Measurements from ENCODE around the gene PSG7.
"Not testable (repeated sequence)": the region's sequence is repeated elsewhere in the genome, so short reads cannot be mapped to it uniquely, and the experiment has no call there.

PSG7 gene

DNA sequence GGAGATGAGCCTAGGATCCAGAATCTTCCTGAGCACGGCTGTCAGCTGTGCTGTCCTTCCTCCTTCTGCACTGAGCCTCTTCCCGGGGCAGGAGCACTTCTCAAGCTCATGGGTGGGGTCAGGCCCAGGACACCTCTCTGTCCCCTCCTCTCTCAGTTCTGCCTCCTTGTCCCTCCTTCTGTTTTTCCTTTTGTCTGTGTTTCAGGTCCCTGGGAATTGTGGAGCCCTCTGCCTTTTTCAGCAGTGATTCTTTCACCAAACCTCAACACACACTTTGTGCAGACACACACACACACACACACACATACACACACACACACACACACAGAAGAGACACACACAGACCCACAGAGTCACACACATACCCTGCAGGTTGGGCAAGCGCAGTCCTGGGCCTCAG lies at the start of gene PSG7:
Gene PSG7 (minus strand): TSS at position 101 of the 400 bp plus-strand sequence. CDS start 131 bp downstream, outside the sequence.
- DNase-seq: not testable (repeated sequence)

DNA sequence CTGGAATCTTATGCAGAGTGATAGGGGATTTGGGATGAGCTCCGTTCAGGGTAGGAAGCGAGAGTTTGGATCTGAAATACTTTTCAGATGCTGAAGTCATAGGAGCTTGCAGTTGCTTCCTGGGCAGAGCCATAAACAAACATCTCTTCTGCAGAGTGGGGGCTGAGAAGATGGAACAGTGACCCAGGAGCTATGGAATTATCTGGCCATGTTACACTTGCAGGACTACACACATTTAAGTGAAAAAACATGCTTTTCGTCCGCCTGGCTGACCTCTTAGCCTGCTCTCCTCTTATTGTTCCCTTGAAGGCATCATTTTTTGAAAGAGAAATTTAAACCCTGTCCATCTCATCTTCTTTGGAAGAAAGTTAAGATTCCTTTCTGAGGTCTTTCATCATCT lies 48.6 kb upstream of the PSG7 start:
- DNase-seq: no peak

DNA sequence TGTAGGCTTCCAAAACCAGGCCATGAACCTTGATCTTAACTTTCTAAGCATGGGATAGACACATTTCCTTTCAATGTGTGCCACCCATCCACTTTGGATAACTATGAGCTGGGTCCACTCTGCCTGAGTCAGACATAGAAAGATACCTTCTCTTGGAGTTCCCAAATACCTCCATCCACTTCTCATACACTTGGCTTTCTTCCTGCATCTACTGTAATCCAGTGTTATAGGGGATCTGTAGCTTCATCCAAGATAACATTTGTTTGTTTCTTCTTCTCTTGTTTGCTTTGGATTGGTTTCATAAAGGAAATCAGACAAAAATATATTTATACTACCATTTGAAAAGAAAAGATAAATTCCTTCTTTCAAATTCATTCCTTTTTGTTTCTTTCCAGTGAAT lies 45.1 kb upstream of the PSG7 start:
- not testable (repeated sequence) for DNase-seq

DNA sequence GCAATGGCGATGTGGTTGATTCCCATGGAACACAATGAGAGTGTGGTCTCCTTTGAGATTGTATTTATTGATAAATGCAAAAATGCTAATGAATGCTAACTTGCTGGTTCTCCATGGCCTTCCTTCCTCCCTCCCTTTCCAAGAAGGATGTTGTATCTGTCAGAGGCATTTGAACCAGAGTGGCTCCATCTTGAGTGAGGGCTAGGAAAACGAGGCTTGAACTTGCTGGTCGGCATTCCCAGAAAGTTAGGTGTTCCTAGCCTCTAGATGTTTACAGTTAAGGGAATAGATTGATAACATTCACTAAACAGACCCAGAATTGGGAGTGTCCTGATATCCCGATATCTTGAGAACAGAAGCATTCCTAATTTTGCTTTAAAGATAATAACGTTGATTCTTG lies 34.4 kb upstream of the PSG7 start:
- DNase-seq: not testable (repeated sequence)

DNA sequence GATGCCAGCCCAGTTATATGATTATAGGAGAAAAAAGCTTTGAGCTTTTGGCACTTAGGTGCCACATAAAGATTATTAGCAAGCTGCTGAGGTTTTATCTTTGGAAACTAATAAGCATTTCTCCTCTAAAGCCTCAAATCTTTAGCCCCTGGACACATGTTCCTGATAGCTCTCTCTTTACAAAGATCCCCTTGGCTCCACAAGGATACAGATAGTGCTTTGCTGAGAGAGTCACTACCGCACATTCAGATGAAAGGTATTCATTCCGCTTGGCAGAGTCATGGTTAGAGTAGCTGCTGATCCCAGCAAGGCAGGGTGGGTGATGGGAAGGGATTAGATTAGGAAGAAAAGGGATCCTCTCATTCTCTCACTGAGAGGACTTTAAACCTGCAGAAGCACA lies 28.2 kb upstream of the PSG7 start:
- DNase-seq: no peak

DNA sequence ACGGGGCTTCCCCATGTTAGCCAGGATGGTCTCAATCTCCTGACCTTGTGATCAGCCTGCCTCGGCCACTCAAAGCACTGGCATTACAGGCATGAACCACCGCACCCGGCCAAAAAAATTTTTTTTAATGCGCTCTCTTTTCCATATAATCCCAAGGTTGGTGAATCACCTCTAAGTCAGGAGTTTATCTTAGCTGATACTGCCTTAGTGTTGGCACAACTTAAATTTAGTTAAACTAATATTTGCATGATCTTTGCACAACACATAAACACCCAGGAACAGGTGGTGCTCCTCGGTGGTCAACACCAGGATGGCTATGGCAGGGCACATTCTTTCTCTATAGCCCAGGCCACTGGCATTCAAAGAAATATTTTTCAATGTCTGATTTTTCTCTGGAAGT lies 24.1 kb upstream of the PSG7 start:
- DNase-seq: no peak

DNA sequence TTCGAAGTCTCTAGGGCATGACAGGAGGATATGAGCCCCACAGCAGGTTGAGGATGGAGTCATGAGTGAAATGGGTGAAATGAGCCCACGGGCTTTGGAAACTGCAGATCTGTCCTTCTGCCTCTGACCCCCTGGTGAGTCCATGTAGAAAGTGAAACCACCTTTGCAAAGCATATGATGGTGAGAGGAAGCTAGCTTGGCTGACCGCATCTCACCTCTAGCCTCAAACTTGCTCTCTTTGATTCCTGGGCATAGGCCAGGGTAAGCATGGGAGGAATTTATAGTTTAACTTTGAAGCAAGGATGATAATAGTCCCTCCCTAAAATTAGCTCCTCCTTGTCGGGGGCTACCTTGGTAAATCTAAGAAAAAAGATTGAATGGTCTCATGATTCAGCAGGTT lies 15.1 kb upstream of the PSG7 start:
- DNase-seq: not testable (repeated sequence)

DNA sequence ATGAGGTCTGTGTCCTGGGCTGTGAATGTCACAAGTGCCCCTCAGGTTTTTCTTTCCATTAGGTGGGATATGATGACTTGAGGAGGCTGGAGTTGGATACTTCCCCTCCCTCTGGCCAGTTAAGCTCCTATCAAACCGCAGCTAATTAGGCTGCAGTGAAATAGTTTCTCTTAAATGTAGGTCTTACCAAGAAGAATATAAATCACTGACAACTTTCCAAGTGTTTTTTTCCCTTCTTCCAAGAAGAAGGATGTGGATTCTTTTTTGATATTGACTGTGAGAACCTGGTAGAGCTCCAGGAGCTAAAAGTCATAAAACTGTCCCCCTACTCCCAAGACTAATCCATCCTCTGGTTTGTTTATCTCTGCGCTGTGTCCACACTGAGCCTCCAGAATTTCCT lies 14.5 kb upstream of the PSG7 start:
- DNase-seq: not testable (repeated sequence)

DNA sequence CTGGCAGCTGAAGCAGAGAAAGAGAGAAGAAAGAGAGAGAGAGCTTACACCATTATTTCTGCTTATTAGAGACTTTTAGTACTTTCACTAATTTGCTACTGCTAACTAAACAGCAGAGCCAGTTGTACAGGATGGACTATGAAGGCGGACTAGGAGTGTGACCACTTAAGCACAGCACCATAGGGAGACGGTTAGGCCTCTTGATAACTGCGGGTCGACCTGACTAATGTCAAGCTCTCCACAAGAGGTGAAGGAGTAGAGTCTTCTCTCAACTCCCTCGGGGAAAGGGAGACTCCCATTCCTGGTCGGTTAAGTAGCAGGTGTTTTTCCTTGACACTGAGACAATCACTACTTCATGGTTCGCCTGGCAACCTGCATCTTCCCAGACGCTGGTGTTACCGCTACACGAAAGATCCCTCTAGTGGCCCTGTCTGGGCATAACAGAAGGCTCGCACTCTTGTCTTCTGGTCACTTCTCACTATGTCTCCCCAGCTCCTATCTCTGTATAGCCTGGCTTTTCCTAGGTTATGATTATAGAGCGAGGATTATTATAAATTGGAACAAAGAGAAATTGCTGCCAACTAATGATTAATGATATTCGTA lies 5.3 kb upstream of the PSG7 start:
- peak in 1 of 2 donors; percentile 11 for DNase-seq

DNA sequence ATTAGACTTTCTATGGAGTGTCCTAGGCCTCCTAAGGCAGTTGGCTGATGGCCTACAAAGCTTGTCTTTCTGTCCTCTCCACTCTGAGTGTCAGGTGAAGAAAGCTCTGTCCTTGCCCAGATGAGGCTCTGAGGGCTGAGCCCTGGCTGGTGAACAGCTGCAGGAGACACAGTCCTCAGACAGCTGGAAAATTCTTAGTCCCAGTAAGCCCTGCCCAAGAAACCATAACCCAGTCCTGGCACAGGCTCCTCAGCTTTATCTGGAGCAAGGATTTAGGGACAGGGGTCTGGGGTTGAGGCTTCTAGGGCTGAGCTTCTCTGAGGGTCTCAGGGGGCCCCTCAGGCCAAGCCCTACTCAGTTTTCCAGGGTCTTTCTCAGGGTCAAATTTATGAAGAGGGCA lies 2.3 kb downstream of the PSG7 start:
- not testable (repeated sequence) for DNase-seq

DNA sequence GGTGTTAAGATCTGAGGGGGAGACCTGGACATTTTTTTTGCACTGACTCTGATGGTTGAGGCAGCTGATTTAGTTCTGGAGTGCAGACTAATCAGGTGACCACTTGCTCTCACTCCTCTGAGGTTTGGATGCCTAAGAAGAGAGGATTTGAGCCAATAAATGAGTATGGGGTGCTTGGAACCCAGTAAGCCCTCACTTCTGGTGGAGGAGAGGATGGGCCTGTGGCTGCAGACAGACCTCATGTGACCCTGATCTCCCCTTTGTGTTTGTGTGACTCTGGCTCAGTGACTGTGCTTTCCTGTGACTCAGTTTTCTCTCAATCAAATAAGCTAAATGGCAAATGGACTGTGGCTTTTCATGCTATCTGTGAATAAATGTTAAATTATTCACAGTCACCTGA lies 2.8 kb downstream of the PSG7 start:
- DNase-seq: not testable (repeated sequence)

DNA sequence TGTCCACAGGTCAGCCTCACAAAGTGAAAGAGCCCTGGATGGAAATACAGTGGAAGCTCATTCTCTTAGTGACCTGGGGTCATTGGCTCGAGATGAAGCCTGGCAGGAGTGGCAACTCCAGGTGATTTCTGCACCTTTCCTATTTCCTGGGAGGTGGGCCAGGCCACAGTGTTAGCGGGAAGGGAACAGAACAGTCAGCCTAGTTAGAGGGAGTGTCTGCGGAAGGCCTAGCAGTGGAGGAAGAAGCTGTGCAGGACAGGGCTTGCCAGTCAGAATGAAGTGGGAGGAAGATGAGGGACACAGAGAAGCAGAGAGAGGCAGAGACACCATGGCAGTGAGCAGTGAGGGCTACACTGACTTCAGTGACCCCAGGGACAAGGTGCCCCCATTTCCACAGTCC lies 3.6 kb downstream of the PSG7 start:
- not testable (repeated sequence) for DNase-seq

DNA sequence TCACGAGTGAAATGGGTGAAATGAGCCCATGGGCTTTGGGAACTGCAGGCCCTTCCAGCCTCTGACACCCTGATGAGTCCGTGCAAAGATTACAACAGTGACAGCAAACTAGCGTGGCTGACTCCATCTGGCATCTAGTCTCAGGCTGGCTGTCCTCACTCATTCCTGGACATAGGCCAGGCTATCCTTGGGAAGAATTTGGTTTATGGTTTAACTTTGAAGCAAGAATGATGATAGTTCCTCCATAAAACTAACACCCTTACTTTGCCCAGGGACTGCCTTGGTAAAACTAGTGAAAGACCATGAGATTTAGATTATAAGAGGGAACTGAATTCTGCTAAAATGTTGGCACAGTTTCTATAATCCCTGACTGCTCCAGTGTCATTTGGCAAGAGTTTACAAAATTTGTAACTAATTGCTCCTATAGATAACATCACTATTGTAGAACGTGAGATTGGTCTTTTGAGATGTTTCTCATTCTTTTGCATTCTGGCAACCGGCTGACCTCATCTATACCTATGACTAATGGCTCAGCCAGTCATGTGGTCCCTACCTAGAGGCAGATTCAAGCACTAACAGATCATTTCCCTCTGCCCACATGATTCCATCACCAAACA lies 4.4 kb downstream of the PSG7 start:
- not testable (repeated sequence) for DNase-seq

DNA sequence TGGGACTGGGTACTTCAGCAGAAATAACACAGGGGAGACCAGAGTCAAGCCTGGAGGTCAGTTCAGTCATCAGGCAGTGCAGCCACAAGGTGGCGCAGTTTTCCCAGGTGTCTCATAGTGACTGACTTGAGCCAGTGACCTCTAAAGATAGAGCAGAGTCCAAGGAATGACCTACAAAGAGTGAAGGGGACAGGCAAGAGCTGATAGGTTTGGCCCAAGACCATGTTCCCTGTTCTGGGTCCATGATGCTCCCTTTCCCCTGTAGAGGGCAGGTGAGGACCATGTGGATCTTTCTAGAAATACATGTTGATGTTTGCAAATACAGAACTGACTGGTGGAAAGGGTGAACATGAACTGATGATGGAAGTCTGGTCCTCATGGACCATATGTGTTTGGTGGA lies 6.8 kb downstream of the PSG7 start:
- peak; percentile 32 to 60 for DNase-seq

DNA sequence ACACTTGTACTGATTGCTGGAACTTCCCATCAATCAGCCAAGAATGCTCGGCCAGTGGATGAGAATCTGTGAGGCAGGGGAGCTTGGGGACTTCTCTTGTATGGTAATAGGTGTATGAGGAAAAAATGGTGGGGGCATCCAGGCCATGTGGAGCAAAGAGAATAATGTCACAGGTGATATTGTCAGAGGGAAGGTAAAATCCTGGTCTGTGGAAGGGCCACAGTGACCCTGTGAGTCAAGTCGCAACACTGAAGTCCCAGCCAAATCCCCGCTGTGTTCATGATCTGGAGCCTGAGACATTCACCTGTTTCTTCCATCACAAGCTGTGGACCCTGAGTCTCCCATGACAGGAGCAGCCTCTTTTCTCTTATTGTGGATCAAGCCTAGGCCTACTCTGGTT lies 8.1 kb downstream of the PSG7 start:
- DNase-seq: no peak

DNA sequence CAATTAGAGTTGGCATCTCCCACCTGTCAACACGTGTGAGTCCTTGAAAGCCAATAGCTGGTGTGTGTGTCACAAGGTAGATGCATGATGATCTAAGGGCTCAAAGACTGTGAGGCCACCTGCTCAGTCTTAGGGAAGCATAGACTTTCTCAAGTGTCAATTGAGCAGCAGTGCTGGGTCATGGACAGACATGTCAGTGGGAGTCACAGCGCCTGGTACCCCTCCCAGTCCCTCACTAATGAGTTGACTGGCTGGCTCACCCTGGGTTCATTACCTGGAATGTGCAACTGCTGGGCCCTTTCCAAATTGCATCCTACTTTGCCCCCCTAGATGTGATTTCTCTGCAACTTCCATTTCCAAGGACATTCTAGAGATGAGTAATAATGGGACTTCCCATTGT lies 10.2 kb downstream of the PSG7 start:
- no peak for DNase-seq

DNA sequence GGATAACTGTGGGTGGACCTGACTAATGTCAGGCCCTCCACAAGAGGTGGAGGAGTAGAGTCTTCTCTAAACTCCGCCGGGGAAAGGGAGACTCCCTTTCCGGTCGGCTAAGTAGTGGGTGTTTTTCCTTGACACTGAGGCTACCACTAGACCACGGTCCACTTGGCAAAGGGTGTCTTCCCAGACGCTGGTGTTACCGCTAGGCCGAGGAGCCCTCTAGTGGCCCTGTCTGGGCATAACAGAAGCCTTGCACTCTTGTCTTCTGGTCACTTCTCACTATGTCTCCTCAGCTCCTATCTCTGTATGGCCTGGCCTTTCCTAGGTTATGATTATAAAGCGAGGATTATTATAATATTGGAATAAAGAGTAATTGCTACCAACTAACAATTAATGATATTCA lies 13.9 kb downstream of the PSG7 start:
- DNase-seq: peak in 1 of 2 donors; percentile 53

DNA sequence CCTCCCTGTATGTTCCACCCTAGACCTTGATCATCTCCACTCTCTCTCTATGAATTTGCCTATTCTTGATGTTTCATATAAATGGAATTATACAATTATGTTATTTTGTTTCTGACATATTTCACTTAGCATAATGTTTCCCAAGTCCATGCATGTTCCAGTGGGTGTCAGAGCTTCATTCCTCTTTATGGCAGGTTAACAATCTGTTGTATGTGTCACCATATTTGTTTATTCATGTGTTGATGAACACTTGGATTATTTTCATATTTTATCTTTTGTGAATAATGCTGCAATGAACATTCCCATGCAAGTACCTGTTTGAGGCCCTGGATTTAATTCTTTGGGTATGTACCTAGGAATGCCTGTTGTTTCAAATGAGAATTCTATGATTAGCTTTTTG lies 16.0 kb downstream of the PSG7 start:
- not testable (repeated sequence) for DNase-seq

DNA sequence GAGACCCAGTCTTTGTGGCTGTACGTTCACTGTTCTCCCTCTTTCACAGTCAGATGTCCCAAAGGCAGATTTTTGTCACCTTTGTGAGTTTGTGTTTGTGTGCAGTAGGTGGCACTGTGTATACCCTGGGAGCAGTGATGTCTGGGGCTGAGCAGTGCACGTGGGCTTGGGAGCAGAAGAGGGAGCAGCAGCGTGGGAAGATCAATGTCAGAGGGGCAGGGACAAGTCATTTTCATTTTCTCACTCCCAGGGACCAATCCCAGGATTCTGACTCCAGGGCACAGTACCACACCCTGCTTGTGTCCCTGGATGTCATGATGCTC lies 17.3 kb downstream of the PSG7 start:
- no peak for DNase-seq

DNA sequence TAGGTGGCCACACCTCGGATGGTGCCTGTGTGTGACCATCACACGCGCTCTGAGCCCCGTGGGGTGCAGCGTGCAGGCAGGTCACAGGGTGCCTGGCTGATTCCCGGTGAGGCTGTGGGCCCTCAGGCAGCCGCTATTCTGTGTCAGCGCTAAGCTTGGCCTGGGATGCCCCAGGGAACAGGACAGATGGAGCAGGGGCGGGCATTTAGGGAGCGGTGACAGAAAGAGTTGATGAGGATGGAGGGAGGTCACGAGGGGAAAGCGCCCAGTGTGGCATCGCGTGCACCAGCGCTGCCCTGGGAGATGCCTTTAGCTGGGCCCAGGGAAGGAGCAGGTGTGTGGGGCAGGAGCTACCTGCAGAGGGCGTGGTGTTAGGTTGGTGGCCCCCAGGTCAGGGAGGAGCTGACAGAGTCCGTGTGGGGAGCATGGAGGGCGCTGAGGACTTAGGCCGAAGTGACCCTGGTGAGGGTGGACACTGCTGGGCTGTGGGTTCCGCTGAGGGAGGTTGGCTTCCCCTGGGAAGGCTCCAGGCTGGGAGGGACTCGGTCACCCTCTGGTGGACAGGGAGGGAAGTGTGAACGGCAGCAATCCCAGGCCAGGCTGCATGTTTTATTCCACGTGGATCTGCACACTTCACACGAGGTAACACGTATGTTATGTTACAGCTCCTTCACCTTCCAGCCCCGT lies 17.8 kb downstream of the PSG7 start:
- not testable (repeated sequence) for DNase-seq

DNA sequence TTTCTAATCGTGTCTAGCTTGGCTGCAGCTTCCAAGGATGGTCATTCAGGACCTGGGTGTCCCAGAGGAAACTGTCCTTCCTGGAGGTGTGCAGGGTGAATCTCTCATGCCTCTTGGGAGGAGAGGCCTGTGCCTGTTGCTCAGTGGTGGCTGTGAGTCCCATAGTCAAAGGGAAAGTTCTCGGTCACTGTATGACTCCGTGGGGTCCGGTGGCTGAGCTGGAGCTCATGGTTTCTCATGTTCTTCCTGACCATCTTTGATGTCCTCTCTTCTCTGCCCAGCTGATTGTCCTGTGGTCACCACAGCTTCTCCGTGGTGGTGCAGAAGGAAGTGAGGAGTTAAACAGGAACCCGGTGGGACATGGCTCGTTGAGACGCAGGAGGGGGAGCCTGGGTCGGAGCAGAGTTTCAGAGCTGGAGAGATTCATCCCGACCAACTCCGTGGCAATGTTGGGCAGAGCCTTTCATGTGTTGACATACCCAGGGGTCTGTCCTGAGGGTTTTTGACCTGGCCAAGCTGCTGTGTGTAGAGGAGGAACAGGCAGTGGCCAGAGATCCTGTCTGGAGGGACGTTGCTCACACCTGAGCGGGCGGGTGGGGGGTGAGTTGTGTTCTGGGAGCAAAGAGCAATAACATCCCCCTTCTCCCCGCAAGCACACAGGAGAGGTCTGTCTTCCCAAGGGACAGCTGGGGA lies 18.5 kb downstream of the PSG7 start:
- not testable (repeated sequence) for DNase-seq

DNA sequence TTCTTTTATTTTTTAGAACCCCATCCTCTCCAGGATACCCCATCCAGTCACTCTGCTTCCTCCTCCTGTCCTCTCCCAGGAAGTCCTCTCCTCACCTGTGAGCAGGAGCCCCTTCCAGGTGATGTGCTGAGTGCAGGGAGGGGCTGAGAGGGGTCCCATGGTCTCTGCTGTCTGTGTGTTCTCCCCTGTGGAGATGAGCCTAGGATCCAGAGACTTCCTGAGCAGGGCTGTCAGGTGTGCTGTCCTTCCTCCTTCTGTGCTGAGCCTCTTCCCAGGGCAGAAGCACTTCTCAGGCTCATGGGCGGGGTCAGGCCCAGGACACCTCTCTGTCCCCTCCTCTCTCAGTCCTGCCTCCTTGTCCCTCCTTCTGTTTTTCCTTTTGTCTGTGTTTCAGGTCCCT lies 19.4 kb downstream of the PSG7 start, which contains the start of gene PSG6:
Gene PSG6 (minus strand): TSS at position 261 of the 400 bp plus-strand sequence. CDS start 102 bp downstream, at position 159.
- not testable (repeated sequence) for DNase-seq

DNA sequence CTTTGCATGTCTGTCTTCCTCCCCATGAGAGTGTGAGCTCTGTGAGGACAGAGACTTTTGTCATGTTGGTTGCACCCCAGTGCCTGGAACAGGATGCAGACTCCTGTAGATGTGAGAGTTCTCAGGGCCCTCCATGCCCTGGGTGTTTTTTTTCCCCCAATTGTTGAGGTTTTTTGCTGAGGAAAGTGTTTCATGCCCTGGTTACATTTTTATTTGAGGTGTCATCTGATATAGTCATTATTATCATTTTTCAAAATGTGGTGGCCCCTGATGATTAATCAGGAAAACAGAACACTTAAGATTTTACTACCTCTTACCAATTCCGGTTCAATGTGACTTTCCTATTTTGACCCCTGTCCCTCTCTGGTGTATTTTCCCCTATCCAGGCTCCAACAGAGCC lies 20.1 kb downstream of the PSG7 start:
- DNase-seq: not testable (repeated sequence)

DNA sequence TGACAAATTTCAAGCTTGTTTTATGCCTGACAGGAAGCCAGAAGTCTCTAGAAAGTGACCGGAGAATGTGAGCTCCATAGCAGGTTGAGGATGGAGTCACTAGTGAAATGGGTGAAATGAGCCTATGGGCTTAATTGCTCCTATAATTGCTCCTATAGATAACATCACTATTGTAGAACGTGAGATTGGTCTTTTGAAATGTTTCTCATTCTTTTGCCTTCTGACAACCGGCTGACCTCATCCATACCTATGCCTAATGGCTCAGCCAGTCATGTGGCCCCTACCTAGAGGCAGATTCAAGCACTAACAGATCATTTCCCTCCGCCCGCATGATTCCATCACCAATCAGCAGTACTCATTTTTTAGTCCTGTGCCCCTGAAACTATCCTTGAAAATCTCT lies 23.5 kb downstream of the PSG7 start:
- not testable (repeated sequence) for DNase-seq

All from stimulated activated CD4-positive, alpha-beta T cell treated with anti-CD3 and anti-CD28 coated beads, Interleukin-2, amount 100 ng/mL, for 24 hours (primary cell).